ENCODE data around the gene TMEM18. TPM values are rescaled to one million over a fixed set of nuclear protein-coding genes. Genes with fewer than 3 reads are reported as not detected.
A peak's percentile ranks its signal among the peaks of the same experiment; 100 is the strongest.

Gene TMEM18
- total and polyA plus RNA-seq, 11 donors = 7.0 to 20.0 (median 10.5) TPM

DNA sequence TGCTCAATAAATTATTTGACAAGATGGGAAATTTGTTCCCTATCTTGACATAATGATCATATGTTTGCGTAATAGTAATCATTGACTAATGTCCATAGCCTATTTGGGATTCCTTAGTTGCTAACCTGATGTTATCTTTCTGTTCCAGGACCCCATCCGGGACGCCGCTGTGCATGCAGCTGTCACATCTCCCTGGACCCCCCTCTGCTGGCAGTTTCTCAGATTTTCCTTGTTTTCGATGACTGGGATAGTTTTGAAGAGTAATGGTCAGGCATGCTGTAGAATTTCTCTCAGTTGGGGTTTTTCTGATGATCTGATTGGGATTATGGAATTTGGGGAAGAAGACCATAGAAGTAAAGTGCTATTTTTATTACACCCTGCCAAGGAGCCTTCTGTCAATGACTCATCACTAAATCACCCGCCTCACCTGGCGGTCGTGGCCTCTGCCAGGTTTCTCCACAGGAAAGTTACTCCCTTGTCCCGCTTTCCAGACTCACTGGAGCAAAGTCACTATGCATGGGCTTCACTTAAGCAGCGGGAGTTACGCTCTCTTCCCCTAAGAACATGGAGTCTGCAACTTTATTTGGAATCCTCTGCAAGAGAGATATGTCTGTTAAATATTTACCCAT, 19.9 kb upstream of the TMEM18 start:
- no peak overlapping the region for H3K4me3 ChIP-seq
- intact Hi-C loops (cut with DNase I) = no loop called here
- peaks cover 0 to 13% (median 0%) of the 10 kb centered on the region in 12 donors for H3K9me3 ChIP-seq
- no peaks in the 10 kb centered on the region for H3K27me3 ChIP-seq
- ATAC-seq (no peak), DNase-seq (no peak)
- no peak overlapping the region for H3K27ac ChIP-seq
- H3K36me3 ChIP-seq = no peaks in the 10 kb centered on the region
- 75 to 85% (median 79%) methylated on average over 11 of the region's 11 CpGs for WGBS, 4 donors
- peaks cover 0 to 14% (median 0%) of the 10 kb centered on the region in 12 donors for H3K4me1 ChIP-seq
- TF ChIP-seq POLR2A (IDR thresholded peaks at IDR 0.05) = no peak
- TF ChIP-seq, protein P1, sequence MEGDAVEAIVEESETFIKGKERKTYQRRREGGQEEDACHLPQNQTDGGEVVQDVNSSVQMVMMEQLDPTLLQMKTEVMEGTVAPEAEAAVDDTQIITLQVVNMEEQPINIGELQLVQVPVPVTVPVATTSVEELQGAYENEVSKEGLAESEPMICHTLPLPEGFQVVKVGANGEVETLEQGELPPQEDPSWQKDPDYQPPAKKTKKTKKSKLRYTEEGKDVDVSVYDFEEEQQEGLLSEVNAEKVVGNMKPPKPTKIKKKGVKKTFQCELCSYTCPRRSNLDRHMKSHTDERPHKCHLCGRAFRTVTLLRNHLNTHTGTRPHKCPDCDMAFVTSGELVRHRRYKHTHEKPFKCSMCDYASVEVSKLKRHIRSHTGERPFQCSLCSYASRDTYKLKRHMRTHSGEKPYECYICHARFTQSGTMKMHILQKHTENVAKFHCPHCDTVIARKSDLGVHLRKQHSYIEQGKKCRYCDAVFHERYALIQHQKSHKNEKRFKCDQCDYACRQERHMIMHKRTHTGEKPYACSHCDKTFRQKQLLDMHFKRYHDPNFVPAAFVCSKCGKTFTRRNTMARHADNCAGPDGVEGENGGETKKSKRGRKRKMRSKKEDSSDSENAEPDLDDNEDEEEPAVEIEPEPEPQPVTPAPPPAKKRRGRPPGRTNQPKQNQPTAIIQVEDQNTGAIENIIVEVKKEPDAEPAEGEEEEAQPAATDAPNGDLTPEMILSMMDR (IDR thresholded peaks at IDR 0.05) = no peak

DNA sequence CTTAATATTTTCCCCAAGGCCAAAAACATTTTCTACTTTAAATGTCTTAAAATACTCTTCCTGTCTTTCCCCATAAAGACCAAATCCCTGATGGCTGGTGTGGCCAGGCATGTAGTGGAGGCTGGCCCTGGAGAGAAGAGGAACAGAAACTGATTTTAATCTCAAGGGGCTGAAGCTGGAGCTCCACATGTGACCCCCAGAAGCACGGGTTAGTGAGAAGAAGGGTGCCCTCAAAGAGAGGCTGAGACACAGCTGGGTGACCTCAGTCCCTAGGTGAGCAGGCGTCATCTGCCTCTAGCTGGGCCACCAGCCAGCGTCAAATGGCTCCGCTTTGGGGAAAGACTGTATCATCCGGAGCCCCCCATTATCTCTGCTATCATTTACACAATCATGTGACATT, 19.3 kb upstream of the TMEM18 start:
- H3K36me3 ChIP-seq = no peaks in the 10 kb centered on the region

DNA sequence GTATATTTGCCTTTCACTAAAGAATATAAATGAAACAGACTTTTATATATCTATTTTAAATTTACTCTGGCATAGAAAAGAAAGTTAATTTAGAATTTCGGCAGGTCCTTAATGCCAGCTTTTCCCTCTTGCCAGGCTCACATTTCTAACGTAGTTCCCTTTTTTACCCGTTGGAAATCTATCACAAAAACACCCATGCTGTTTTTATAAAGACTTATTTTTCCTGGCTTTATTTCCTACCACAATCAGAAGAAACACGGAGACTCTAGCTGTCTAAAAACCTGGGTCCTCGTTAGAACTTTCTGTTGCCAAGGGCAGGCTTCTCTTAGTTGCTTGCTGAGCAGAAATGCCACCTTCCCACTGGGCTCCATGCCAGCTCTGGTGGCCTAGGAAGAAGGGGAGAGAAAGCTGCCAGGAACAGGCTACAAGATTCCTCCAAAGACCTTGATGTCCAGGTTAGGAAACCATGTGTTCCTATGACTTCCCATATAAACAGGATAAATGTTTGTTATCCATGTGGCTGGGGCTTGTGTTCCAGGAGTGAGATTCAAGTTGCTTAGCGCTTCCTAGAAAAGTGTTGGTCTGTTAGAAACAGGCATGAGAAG, 17.8 kb upstream of the TMEM18 start:
- intact Hi-C loops (cut with DNase I) = no loop called here
- DNase-seq (no peak), ATAC-seq (no peak)
- Histone ChIP-seq H3K36me3 (no peaks in the 10 kb centered on the region), H3K4me3 (no peak overlapping the region), H3K4me1 (peaks cover 0 to 14% (median 0%) of the 10 kb centered on the region in 12 donors), H3K9me3 (peaks cover 0 to 13% (median 0%) of the 10 kb centered on the region in 12 donors), H3K27me3 (no peaks in the 10 kb centered on the region), H3K27ac (no peak overlapping the region)
- 45 to 52% (median 48%) methylated on average over 6 of the region's 6 CpGs for WGBS, 4 donors
- no peak for TF ChIP-seq POLR2A (IDR thresholded peaks at IDR 0.05)
- TF ChIP-seq, protein P1 (IDR thresholded peaks at IDR 0.05) = no peak

More for the DNA sequence above, 19.3 kb upstream of the TMEM18 start:
- WGBS, 4 donors = 62 to 73% (median 69%) methylated on average over 4 to 5 of the region's 5 CpGs
- TF ChIP-seq POLR2A (IDR thresholded peaks at IDR 0.05) = no peak
- TF ChIP-seq, protein P1 (IDR thresholded peaks at IDR 0.05) = no peak
- Histone ChIP-seq H3K4me3 (no peak overlapping the region), H3K9me3 (peaks cover 0 to 13% (median 0%) of the 10 kb centered on the region in 12 donors), H3K27ac (no peak overlapping the region), H3K4me1 (peaks cover 0 to 14% (median 0%) of the 10 kb centered on the region in 12 donors), H3K27me3 (no peaks in the 10 kb centered on the region)
- no peak for DNase-seq
- intact Hi-C loops (cut with DNase I) = no loop called here
- peak in 1 of 4 donors; percentile 34 for ATAC-seq

DNA sequence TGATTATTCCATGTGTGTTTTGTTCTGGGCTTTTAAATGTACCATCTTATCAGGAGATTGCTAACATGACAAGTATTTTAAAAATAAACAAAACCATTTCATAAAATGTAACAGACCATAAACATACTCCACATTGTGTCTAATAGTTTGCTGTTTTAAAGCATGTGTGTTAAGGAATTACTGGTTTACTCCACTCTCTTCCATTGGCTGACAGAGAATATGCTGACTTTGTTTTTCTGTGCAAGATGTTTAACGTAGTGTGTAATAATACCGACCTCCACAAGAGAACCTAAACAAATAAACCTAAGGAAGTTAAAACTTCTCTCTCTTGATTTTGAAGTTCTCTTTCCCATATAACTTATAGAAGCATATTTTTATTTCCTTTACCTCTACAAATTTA, 17.0 kb upstream of the TMEM18 start:
- no peak for TF ChIP-seq POLR2A (IDR thresholded peaks at IDR 0.05)
- H3K27me3 ChIP-seq = no peaks in the 10 kb centered on the region

More for the DNA sequence above, 17.0 kb upstream of the TMEM18 start:
- Histone ChIP-seq H3K4me1 (peaks cover 0 to 14% (median 0%) of the 10 kb centered on the region in 12 donors), H3K9me3 (peaks cover 0 to 6% (median 0%) of the 10 kb centered on the region in 12 donors), H3K36me3 (no peaks in the 10 kb centered on the region), H3K27ac (no peak overlapping the region), H3K4me3 (no peak overlapping the region)
- DNase-seq = no peak
- intact Hi-C loops (cut with DNase I) = no loop called here
- 36 to 59% (median 48%) methylated on average over 2 of the region's 2 CpGs for WGBS, 4 donors
- no peak for ATAC-seq

Measured in heart left ventricle (tissue), 16 donors.